ENCODE results near the gene RNF223. TPM values are rescaled to one million over a fixed set of nuclear protein-coding genes. Genes with fewer than 3 reads are reported as not detected.

The RNF223 gene
- total and polyA plus RNA-seq, 2 of the 8 experiments (the other 6 are each of a cell fraction or from before 2014, with no cell fraction given) = not detected

GRCh38 chr1:1067284-1067859 lies 6.7 kb downstream of the RNF223 start:
- Histone ChIP-seq H2AK5ac (ENCODE audit: low read depth, low read length) (no peak overlapping the region), H3K79me1 (ENCODE audit: low read depth, low read length) (no peaks in the 10 kb centered on the region), H3K4ac (replicated peaks; ENCODE audit: insufficient read length, low read depth, low read length) (no peak overlapping the region), H3K79me2 (ENCODE audit: control insufficient read depth in 1 of 2, insufficient read depth in 2 of 2, low read length in 2 of 2) (no peaks in the 10 kb centered on the region), H3K4me3 (ENCODE audit: extremely low read depth in 1 of 4, insufficient read depth in 2 of 4, low read depth in 3 of 4, low read length in 4 of 4) (no peak overlapping the region), H2AFZ (ENCODE audit: low read length) (no peak overlapping the region), H3K56ac (replicated peaks; ENCODE audit: insufficient read length, low read depth, low read length) (no peak overlapping the region), H3K27me3 (replicated peaks in 1 of 4; ENCODE audit: control insufficient read depth in 3 of 4, extremely low read depth in 1 of 4, insufficient read depth in 3 of 4, low read length in 3 of 4) (peaks cover 1 to 26% (median 19%) of the 10 kb centered on the region in 4 experiments), H3K9ac (replicated peaks in 1 of 4; ENCODE audit: extremely low read depth in 1 of 4, low read depth in 3 of 4, low read length in 3 of 4) (no peak overlapping the region), H2BK120ac (replicated peaks; ENCODE audit: low read depth, low read length) (no peak overlapping the region), H3K4me2 (ENCODE audit: insufficient read depth in 1 of 2, low read depth in 2 of 2, low read length in 2 of 2) (no peak overlapping the region; a peak in 1 of 4 replicates), H3K14ac (ENCODE audit: insufficient read length) (no peak overlapping the region), H2BK15ac (ENCODE audit: low read length) (no peak overlapping the region), H3K18ac (ENCODE audit: extremely low read depth, low read length) (no peak overlapping the region), H2BK12ac (ENCODE audit: low read depth, low read length) (peak overlapping the region; percentile 60; the same call in 1 of the 2 replicates), H3K4me1 (replicated peaks in 1 of 4; ENCODE audit: control insufficient read depth in 3 of 4, insufficient read depth in 4 of 4, low read length in 3 of 4) (peaks cover 0 to 15% (median 7%) of the 10 kb centered on the region in 4 experiments; a peak in 5 of 7 replicates), H2BK20ac (ENCODE audit: low read length) (no peak overlapping the region), H4K91ac (replicated peaks; ENCODE audit: insufficient read length, low read length) (no peak overlapping the region), H3K23ac (ENCODE audit: insufficient read length) (no peak overlapping the region), H3K23me2 (ENCODE audit: low read depth, low read length) (peaks cover 7% of the 10 kb centered on the region; the same call in 1 of the 2 replicates), H3K36me3 (ENCODE audit: control insufficient read depth in 2 of 4, insufficient read depth in 4 of 4, low read length in 3 of 4) (no peaks in the 10 kb centered on the region), H4K8ac (ENCODE audit: extremely low read depth, insufficient read depth, low read length) (peak overlapping the region; percentile 51; the same call in 1 of the 2 replicates), H2BK5ac (ENCODE audit: low read depth, low read length) (no peak overlapping the region), H4K20me1 (replicated peaks in 1 of 2; ENCODE audit: control insufficient read depth in 1 of 2, insufficient read depth in 2 of 2, low read length in 2 of 2) (peaks cover 0 to 16% of the 10 kb centered on the region in 2 experiments), H4K5ac (ENCODE audit: insufficient read length, low read depth, low read length) (no peak overlapping the region), H3K27ac (ENCODE audit: low read depth, low read length) (no peak overlapping the region), H3K9me3 (ENCODE audit: insufficient read depth in 2 of 2, low read depth in 1 of 2, low read length in 1 of 2) (no peaks in the 10 kb centered on the region)
- DNase-seq (ENCODE audit: low read depth in 1 of 2, low spot score in 2 of 2) (no peak), FAIRE-seq (no peak)
- whole genome bisulfite sequencing, 2 experiments (ENCODE audit: extremely low coverage in 1 of 2, insufficient coverage in 1 of 2, insufficient read length in 1 of 2, insufficient replicate concordance in 2 of 2, low coverage in 1 of 2, low lambda C conversion rate in 2 of 2, missing lambda C conversion rate in 1 of 2) = 95% methylated on average over 23 of the region's 54 CpGs; no CpG with 5 or more reads in 1 of the 2 experiments
- ChIA-PET POLR2A (ENCODE audit: partially characterized antibody) (interaction anchor here (0.9 to 1.5 kb wide), 3 partner anchors 12 to 64 kb away, joined by 3 to 5 read pairs (median 4); no protein-coding TSS in a partner anchor), CTCF (ENCODE audit: partially characterized antibody) (interaction anchor here (0.8 to 1.6 kb wide), 2 partner anchors 33 to 55 kb away, joined by 3 read pairs; no protein-coding TSS in a partner anchor)
- TF ChIP-seq TAF7 (optimal IDR thresholded peaks at IDR 0.05; ENCODE audit: borderline replicate concordance, low read depth, low read length) = no peak
- no peak for TF ChIP-seq CHD1 (IDR thresholded peaks at IDR 0.05; ENCODE audit: low read depth, low read length)
- TF ChIP-seq NANOG (IDR thresholded peaks at IDR 0.05; ENCODE audit: insufficient read depth, low read depth, low read length, poor library complexity, severe bottlenecking) = no peak
- TF ChIP-seq POU5F1 (IDR thresholded peaks at IDR 0.05; ENCODE audit: low read depth, low read length) = no peak
- TF ChIP-seq RFX5 (IDR thresholded peaks at IDR 0.05; ENCODE audit: borderline replicate concordance, low read depth, low read length) = no peak

All from H1 (cell line).